ENCODE data around the gene CHAF1A.

DNA sequence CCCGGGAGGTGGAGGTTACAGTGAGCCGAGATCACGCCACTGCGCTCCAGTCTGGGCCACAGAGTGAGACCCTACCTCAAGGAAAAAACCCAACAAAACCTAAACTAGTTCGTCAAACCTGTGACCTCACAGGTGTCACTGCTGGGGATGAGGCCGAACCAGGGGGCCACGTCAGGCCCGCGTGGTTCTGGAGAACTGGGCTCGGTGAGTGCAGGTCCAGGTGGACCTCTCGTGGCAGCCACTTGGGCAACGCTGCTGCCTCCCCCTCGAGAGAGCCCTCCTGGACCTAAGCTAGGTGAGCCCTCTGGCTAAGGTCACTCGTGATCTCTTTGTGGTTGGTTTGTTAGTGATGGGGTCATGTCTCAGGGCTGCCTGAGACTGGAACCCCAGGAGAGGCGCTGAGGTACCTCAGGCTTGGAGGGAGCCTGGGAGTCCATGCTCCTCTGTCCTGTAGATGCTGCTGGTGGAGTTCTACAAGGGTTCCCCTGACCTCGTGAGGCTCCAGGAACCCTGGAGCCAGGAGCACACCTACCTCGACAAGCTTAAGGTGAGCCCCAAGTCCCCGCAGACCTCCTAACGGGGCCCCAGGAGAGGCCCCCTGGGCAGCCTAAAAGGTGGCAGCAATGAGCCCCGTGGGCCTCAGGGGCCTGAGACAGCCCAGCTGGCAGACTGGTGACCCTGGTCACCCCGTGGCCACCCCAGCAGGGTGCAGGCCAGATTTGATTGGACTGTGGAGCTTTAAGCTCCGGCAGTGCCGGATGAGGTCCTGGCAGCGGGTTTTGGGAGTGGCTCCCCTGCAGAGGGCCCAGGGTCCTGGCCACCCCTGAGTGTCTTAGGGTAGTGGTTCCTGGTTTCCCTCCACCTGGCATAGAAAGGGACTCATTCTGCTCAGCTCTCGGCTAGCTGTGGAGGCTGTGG, 43.5 kb upstream of the CHAF1A start:
- TF ChIP-seq, protein P1, sequence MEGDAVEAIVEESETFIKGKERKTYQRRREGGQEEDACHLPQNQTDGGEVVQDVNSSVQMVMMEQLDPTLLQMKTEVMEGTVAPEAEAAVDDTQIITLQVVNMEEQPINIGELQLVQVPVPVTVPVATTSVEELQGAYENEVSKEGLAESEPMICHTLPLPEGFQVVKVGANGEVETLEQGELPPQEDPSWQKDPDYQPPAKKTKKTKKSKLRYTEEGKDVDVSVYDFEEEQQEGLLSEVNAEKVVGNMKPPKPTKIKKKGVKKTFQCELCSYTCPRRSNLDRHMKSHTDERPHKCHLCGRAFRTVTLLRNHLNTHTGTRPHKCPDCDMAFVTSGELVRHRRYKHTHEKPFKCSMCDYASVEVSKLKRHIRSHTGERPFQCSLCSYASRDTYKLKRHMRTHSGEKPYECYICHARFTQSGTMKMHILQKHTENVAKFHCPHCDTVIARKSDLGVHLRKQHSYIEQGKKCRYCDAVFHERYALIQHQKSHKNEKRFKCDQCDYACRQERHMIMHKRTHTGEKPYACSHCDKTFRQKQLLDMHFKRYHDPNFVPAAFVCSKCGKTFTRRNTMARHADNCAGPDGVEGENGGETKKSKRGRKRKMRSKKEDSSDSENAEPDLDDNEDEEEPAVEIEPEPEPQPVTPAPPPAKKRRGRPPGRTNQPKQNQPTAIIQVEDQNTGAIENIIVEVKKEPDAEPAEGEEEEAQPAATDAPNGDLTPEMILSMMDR (conservative IDR thresholded peaks at IDR 0.05) = no peak
- no peak for TF ChIP-seq ZFX (IDR thresholded peaks at IDR 0.05)
